HG03520 (cell line): ENCODE data around the gene HOOK1.
"Not testable (repeated sequence)": the region's sequence is repeated elsewhere in the genome, so short reads cannot be mapped to it uniquely, and the experiment has no call there.

Experiments
- ATAC-seq: cut with Tn5 transposase; IDR thresholded peaks from one replicate; pipeline ENCODE4 v1.9.1; 2021; ENCODE audit warnings: mild to moderate bottlenecking, moderate library complexity; ENCODE audit not compliant: unreplicated experiment

Gene HOOK1

DNA sequence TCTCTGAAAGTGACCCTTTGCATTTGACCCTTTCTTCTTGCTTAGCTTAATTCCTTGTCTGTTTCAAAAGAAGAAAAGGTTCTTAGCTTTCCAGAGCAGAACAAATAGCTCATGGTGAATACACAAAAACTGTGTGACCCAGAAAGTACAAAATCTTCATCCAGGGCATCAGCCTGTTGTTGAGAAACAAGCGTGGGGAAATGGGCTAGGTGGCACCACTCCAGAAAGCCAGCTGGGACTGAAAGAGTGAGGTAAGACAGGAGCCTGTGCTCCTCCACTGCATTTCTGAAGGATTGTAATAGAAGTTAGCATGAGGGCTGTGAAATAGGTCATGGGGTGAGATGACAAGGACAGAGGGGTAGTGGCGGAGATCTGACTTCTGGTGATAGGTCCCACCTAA lies 66.0 kb downstream of the HOOK1 start:
- no peak for ATAC-seq

- ATAC-seq, result no peak
Measured at GRCh38 chr1:59885160-59885832, 70.5 kb downstream of the HOOK1 start.

DNA sequence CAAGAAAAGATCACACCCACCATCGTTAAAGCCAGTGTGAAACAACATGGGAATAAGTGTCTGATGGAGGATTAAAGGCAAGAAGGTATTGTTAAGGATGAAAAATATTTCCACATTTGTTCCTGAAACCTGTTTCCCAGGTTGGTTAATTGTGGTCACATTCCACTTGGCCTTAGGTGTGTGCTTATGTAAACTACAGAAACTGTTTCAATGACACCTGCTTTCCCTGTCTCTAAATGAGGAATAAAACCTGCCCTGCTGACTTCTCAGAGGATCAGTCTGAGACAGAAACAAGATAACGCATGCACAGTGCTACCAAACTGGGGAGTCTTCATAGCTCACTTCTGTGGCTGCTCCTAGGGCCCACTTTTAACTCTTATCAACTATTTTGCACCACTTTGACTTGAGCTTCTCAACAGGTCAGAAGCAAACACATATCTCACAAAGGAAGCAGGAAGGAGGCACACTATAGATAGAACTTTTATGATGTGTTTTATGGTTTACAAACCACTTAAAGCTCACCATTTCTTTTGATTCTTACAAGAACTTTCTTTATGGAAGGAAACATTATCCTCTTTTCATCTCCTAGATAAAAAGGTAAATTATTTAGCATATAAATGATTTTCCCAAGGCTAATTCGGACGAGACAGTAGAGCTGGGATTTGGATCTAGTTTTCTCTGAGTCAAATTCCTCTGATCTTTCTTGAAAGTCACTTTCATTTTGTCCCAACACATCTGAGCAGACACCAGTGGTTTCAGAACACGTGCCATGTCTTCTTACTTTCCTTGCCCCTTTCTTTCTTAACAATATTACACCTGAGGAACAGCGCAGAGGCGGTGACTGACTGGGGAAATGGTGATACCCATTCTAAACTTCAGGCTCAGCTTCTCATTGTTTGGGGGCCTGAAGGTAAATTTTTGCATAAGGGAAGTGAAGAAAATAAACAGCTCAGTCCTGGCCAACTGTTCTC lies 78.4 kb downstream of the HOOK1 start:
- no peak for ATAC-seq

DNA sequence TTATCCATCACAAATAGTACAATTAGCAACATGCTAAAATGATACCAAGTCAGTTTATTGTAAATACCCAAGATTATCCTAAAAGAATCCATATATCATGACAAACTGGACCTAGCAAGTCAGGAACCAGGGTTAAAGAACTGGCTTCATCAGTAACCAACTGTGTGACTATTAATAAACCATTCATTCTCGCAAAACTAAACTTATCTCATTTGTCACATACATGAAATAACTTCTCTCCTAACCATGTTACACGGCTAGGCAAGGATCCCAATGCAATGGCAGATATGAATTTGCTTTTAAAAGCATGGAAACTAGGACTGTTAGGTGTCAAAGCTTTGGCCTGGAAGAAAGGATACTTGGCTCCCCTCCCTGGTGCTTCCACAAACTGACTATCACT lies 82.4 kb downstream of the HOOK1 start:
- no peak for ATAC-seq

DNA sequence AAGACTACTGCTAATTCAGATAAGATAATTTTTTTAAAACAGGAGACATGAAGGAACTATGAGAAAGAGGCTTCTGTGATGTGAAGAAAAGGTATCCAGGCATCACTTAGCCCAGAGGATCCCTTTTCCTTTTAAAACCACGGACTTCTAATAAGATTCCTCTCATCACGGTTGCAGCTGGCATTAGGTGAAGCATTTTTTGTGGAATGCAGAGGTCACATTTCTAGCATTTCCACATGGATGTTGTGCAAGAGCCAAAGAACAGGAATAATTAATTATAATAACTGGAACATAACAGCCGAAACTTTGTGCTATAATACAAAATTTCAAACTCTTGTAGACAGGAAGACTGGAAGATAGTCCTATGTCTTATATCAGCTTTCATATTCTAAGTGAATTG lies 84.2 kb downstream of the HOOK1 start:
- ATAC-seq, result no peak

GRCh38 chr1:59900640-59901039 lies 85.9 kb downstream of the HOOK1 start:
- no peak for ATAC-seq

GRCh38 chr1:59901770-59902388 lies 87.1 kb downstream of the HOOK1 start:
- ATAC-seq, result no peak

DNA sequence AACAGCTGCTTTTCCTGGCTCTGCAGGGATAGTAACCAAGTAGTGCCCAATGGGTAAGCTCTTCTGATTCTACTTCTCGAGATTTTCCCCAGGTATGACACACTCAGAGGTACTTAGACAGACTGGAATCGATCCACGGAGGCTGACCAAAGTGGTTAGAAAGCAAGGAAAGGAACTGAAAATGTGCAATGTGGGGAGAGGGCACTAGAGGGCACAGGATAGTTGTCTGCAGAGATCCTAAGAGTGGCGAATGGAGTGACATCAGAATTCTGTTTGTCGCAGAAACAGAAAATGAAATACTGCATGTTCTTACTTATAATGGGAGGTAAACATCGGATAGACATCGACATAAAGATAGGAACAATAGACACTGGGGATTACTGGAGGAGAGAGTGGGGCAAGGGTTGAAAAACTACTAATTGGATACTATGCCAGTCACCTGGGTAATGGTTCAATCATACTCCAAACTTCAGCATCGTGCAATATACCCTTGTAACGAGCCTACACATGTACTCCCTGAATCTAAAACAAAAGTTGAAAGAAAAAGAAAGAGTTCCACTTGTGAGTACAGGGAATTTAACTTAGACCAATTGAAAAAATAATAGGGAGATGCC lies 88.5 kb downstream of the HOOK1 start:
- peak; percentile 77 for ATAC-seq

- ATAC-seq, result no peak
Measured at GRCh38 chr1:59906931-59907330, 92.2 kb downstream of the HOOK1 start.

DNA sequence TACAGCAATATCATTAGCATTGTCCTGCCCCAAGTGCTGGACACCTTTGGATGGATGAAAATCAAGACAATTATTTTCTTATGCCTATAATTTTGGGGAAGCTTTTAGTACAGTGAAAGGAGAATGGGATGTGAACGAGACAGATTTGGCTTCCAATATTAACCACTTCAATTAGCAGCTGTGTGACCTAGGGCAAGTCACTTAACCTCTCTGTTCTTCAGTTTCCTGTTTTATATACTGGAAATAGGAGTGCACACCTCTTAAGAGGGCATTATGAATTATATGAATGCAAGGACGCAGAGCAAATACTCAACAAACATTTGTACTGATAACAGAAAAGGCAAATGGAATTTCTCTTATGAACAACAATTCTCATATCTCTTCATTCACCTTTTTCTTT lies 93.3 kb downstream of the HOOK1 start:
- ATAC-seq, result no peak

DNA sequence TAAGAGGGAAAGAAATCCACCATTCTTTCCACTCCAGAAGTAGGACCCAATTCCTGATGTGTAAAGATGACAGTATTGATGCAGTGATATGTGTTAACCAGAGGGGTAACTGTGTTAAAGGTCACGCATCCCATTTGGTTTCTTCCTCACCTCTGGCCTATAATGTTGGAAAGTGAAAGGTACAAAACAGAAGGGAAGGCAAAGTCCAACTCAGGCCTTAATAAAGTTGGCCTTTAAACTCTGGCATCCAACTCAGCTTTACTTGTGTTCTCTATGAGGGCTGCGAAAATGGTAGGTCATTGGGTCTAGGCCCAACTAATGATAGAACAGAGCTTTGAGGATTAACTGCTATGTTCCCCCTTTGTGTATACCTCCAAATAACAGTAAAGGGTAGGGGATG lies 93.9 kb downstream of the HOOK1 start:
- no peak for ATAC-seq

DNA sequence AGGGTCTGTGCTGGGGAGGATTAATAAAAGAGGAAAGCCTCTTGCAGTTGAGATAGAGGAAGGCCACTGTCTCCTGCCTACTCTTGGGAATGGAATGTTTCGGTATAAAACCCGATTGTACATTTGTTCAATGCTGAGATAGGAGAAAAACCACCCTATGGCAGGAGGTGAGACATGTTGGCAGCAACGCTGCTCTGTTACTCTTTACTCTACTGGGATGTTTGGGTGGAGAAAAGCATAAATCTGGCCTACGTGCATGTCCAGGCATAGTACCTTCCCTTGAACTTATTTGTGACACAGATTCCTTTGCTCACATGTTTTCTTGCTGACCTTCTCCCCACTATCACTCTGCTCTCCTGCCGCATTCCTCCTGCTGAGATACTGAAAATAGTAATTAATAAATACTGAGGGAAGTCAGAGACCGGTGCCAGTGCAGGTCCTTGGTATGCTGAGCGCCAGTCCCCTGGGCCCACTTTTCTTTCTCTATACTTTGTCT lies 100.1 kb downstream of the HOOK1 start:
- ATAC-seq, result not testable (repeated sequence)

DNA sequence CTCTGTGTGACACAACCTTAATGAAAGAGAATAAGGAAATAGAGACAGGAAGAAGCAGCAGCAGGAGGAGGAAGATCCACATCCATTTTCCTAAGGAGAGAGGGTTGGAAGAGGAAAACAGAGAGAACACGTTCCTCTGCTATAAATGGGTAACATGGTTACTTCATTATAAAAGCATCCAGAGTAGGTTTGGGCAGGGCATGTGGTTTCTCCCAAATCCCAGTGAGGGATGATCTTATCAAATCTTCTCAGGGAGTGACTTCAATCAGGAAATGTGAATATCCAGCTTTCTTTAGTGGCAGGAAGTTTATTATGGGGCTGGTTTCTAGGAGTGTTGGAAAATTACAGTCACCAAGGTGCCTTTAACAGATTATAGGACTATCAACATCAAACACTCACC lies 100.8 kb downstream of the HOOK1 start:
- ATAC-seq, result no peak

- ATAC-seq, result no peak
Measured at GRCh38 chr1:59917026-59917784, 102.5 kb downstream of the HOOK1 start.

GRCh38 chr1:59917785-59918180 lies 103.0 kb downstream of the HOOK1 start:
- ATAC-seq, result no peak

DNA sequence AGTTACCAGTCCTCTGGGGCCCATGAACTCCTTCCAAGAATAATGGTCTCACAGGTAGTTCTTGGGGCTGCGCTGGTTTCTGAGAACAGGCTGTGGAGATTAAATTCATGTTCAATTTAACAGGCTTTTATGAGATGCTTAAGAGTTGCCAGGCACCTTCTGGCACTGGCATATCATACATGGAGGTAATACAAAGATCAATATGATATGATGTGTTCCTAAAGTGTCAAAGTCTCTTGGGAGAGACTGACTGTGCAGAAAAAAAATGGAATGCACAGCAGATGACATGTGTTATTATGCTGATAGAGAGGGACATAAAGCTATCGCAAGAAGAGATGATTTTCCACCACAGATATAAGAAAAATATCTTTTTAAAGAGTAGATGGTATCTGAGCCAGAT lies 105.0 kb downstream of the HOOK1 start:
- ATAC-seq, result no peak

- ATAC-seq, result not testable (repeated sequence)
Measured at GRCh38 chr1:59921258-59921899, 106.6 kb downstream of the HOOK1 start.

GRCh38 chr1:59924653-59925052 lies 109.9 kb downstream of the HOOK1 start:
- no peak for ATAC-seq
